Endothelial cell of umbilical vein (primary cell): ENCODE measurements around the gene PTOV1.

Experiments used
- JUN ChIP-seq: IDR thresholded peaks from 2 replicates; pipeline ENCODE4 v1.6.1; 2011; ENCODE audit warnings: borderline replicate concordance, low read depth; ENCODE audit not compliant: insufficient read length, insufficient read depth
- MYC ChIP-seq: IDR thresholded peaks from one replicate; pipeline ENCODE4 v1.6.1; 2011; ENCODE audit warnings: mild to moderate bottlenecking, low read depth, low read length
- POLR2A ChIP-seq: IDR thresholded peaks from 2 replicates; pipeline ENCODE4 v1.6.1; 2012; ENCODE audit warnings: low read depth, mild to moderate bottlenecking, control low read depth, low read length
- POLR2AphosphoS5 ChIP-seq: IDR thresholded peaks from 2 replicates; pipeline ENCODE4 v1.6.1; 2012; ENCODE audit warnings: low read depth, mild to moderate bottlenecking, control low read depth, low read length, moderate library complexity; ENCODE audit not compliant: insufficient read depth
- TF ChIP-seq, protein P1 (sequence below), 2 donors: IDR thresholded peaks; 1 replicate in 1 of 2; 2 replicates in 1 of 2; pipeline ENCODE4 v1.5.1; 2011; ENCODE audit warnings: low read length in 2 of 2, mild to moderate bottlenecking in 2 of 2, moderate library complexity in 2 of 2, control low read depth in 1 of 2, inconsistent platforms in 1 of 2, low read depth in 1 of 2; ENCODE audit not compliant: insufficient read depth in 1 of 2; ENCODE audit errors: extremely low read depth in 1 of 2

DNA sequence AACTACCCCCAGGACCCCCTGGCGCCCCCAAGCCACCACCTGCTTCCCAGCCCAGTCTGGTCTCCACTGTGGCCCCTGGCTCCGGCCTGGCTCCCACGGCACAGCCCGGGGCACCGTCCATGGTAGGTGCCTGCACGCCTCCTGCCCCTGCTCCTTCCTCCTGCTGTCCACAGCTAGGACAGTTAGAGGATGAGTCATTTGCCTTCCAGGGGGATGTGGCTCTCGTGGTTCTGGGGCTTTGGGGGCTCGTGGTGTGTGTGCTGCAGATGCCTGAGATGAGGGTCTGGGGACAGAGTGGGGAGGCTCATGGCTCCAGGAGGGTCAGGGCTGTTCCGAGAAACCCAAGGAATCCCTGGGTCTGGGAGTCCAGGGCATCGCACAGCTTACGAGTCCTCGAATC is 20.2 kb upstream of the PTOV1 start:
- TF ChIP-seq, protein P1, sequence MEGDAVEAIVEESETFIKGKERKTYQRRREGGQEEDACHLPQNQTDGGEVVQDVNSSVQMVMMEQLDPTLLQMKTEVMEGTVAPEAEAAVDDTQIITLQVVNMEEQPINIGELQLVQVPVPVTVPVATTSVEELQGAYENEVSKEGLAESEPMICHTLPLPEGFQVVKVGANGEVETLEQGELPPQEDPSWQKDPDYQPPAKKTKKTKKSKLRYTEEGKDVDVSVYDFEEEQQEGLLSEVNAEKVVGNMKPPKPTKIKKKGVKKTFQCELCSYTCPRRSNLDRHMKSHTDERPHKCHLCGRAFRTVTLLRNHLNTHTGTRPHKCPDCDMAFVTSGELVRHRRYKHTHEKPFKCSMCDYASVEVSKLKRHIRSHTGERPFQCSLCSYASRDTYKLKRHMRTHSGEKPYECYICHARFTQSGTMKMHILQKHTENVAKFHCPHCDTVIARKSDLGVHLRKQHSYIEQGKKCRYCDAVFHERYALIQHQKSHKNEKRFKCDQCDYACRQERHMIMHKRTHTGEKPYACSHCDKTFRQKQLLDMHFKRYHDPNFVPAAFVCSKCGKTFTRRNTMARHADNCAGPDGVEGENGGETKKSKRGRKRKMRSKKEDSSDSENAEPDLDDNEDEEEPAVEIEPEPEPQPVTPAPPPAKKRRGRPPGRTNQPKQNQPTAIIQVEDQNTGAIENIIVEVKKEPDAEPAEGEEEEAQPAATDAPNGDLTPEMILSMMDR (IDR thresholded peaks at IDR 0.05; ENCODE audit: extremely low read depth in 1 of 2, insufficient read depth in 1 of 2, low read depth in 1 of 2, low read length in 2 of 2), result no peak
- TF ChIP-seq POLR2A, result no peak
- no peak for TF ChIP-seq MYC
- no peak for TF ChIP-seq POLR2AphosphoS5
- TF ChIP-seq JUN, result no peak
